Gastroesophageal sphincter (tissue), 3 donors: Measurements from ENCODE around the gene SLC9A6.

Source experiments
- CTCF ChIP-seq, 4 experiments: fragments of 200-600 bp in 2 of 4; fragments of 450-650 bp in 2 of 4; sonication (generic) in 1 of 4; IDR thresholded peaks; one replicate each; pipeline ENCODE4 v1.5.1; 2017 to 2019; ENCODE audit warnings: antibody characterized with exemption in 4 of 4, mild to moderate bottlenecking in 2 of 4, moderate library complexity in 2 of 4
- POLR2AphosphoS5 ChIP-seq: sonication (generic); formaldehyde crosslinking; IDR thresholded peaks from one replicate; pipeline ENCODE4 v1.6.1; 2017; ENCODE audit warnings: antibody characterized with exemption

GRCh38 chrX:136094962-136095361, 109.7 kb downstream of the SLC9A6 start:
- no peak for TF ChIP-seq POLR2AphosphoS5
- TF ChIP-seq CTCF (IDR thresholded peaks at IDR 0.05): no peak
